Kidney (tissue), 14 donors: ENCODE measurements around the gene TCHP. TPM values are rescaled to one million over a fixed set of nuclear protein-coding genes. Genes with fewer than 3 reads are reported as not detected.

ENCODE experiments used
- DNase-seq, 5 donors: peaks; one replicate each; pipeline ENCODE4 v3.0.0-alpha.2; 2013 to 2020
- FAIRE-seq: peaks from 2 replicates; lab custom pipeline; 2012; peaks lifted over from hg19 to GRCh38; lab: Jason Lieb, UNC
- H3K27ac ChIP-seq, 2 donors: one replicate each; pipeline ENCODE4 v1.7.0; 2013; ENCODE audit warnings: low read depth in 2 of 2, low read length in 2 of 2, inconsistent platforms in 1 of 2
- H3K27me3 ChIP-seq: one replicate; pipeline ENCODE4 v1.7.1; 2013; ENCODE audit warnings: low read length, inconsistent platforms; ENCODE audit not compliant: control insufficient read depth, insufficient read depth
- H3K36me3 ChIP-seq, 3 donors: one replicate each; pipeline versions ENCODE4 v1.7.0 to v1.7.1; 2013; ENCODE audit warnings: low read length in 3 of 3, control low read depth in 1 of 3, inconsistent platforms in 1 of 3; ENCODE audit not compliant: insufficient read depth in 3 of 3, control insufficient read depth in 2 of 3
- H3K4me1 ChIP-seq, 3 donors: one replicate each; pipeline versions ENCODE4 v1.7.0 to v1.7.1; 2013; ENCODE audit warnings: low read length in 3 of 3, inconsistent platforms in 1 of 3, low read depth in 1 of 3; ENCODE audit not compliant: control insufficient read depth in 2 of 3, insufficient read depth in 2 of 3
- H3K4me3 ChIP-seq, 3 donors: one replicate each; pipeline versions ENCODE4 v1.7.0 to v1.8.1; 2013; ENCODE audit warnings: low read length in 3 of 3, control low read depth in 1 of 3, inconsistent platforms in 1 of 3
- H3K9ac ChIP-seq, 3 donors: one replicate each; pipeline versions ENCODE4 v1.7.0 to v1.7.1; 2013; ENCODE audit warnings: low read length in 3 of 3, control low read depth in 1 of 3, inconsistent platforms in 1 of 3
- H3K9me3 ChIP-seq, 3 donors: one replicate each; pipeline versions ENCODE4 v1.7.0 to v1.7.1; 2013; ENCODE audit warnings: low read length in 3 of 3, control low read depth in 1 of 3, inconsistent platforms in 1 of 3; ENCODE audit not compliant: control insufficient read depth in 2 of 3, insufficient read depth in 1 of 3
- intact Hi-C: fragments of 100-400 bp; cut with DNase I; formaldehyde crosslinking; loops from one replicate; pipeline ENCODE4 v1.11.1; 2022
- polyA plus RNA-seq: library from polyadenylated mRNA; stranded (reverse); fragments of 350-450 nt; fragmentation: Illumina TruSeq; extraction: RNeasy Lipid Tissue Mini Kit (QIAGEN cat#74804); gene quantifications from one replicate; pipeline ENCODE4 v1.2.3, GENCODE V29; 2014; ENCODE audit warnings: low read depth, low replicate concordance; ENCODE audit not compliant: insufficient read depth
- total RNA-seq: library from RNA; stranded (reverse); fragmentation: NEBNext Ultra II Directional; extraction: Animal tissue kit (Norgen Biotek cat#: 25700); gene quantifications from one replicate; pipeline ENCODE4 v1.2.1, GENCODE V29; 2021
- TF ChIP-seq, protein P1 (sequence below): IDR thresholded peaks from 3 replicates; pipeline ENCODE4 v1.5.1; 2012; ENCODE audit warnings: mild to moderate bottlenecking, moderate library complexity, borderline replicate concordance; ENCODE audit not compliant: insufficient read depth; ENCODE audit errors: extremely low read depth
- donor health status: control.
- donor health status: control.
- donor health status: control.
- donor health status: control.
- donor health status: control.
- donor health status: DM: yes; HTN: yes; CAD: no.
- donor health status: Normal renal cell carcinoma (clear cell type).

TCHP gene
- total and polyA plus RNA-seq, 2 donors from 2014 or later, result 6.0 to 16.2 TPM

DNA sequence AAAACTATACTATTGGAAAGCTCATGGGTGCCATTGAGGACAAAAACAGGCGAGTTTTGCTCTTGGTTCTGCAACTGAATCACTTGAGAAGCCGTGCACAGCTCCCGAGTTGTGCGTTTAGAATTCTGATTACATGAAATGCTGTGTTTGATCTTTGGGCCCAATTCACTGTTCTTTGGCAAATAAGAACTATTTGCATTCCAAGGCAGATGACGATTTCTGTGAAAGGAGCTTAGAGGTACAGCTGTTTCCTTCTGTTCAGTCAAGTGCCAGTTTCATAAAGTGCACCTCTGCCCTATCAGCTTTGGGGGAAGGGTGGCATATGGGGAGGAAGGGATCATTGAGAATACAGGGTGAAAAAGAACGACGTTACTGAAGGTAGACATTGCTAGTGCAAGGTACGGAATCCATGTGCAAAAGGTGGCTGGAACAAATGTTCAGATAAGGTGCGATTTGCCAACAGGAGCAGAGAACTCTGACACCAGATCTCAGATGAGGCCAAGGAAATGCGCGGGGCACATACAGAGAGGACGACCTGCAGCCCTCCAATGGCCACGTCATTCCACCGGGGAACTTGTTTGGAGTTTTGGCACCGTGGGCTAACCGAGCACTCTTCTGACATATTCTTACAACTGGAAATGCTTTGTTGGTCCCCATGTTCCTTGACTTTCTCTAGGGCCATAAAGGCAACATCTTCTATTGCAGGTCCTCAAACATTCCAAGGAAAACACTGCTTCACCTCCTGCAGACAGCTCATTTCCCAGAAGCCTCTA lies 30.1 kb downstream of the TCHP start:
- Histone ChIP-seq H3K4me1 (no peaks in the 10 kb centered on the region), H3K9me3 (no peaks in the 10 kb centered on the region), H3K27me3 (no peaks in the 10 kb centered on the region), H3K4me3 (no peak overlapping the region), H3K9ac (no peak overlapping the region), H3K36me3 (peaks cover 7 to 29% (median 21%) of the 10 kb centered on the region in 3 donors), H3K27ac (no peak overlapping the region)
- no peak for DNase-seq
- TF ChIP-seq, protein P1, sequence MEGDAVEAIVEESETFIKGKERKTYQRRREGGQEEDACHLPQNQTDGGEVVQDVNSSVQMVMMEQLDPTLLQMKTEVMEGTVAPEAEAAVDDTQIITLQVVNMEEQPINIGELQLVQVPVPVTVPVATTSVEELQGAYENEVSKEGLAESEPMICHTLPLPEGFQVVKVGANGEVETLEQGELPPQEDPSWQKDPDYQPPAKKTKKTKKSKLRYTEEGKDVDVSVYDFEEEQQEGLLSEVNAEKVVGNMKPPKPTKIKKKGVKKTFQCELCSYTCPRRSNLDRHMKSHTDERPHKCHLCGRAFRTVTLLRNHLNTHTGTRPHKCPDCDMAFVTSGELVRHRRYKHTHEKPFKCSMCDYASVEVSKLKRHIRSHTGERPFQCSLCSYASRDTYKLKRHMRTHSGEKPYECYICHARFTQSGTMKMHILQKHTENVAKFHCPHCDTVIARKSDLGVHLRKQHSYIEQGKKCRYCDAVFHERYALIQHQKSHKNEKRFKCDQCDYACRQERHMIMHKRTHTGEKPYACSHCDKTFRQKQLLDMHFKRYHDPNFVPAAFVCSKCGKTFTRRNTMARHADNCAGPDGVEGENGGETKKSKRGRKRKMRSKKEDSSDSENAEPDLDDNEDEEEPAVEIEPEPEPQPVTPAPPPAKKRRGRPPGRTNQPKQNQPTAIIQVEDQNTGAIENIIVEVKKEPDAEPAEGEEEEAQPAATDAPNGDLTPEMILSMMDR, result no peak
- intact Hi-C loops, result no loop called here
- no peak for FAIRE-seq

DNA sequence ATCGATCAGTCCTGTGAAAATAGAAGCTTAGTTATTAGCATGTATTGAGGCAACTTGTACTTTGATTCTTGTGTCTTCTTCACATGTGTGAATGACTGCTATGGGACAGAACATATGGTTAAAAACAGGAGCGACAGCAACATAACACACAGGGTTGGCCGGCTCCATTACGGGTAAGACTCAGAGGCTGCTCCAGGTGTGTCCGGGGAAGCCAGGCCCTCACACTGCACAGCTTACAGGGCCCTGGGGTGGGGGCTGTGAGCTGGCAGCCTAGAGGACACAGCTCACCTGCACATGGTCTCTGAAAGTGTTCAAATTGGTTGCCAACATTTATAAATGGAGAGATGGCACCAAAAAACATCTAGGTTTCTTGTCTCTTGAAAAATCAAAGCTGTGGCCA lies 31.1 kb downstream of the TCHP start:
- peaks cover 7 to 30% (median 24%) of the 10 kb centered on the region in 3 donors for H3K36me3 ChIP-seq
- H3K27ac ChIP-seq, result no peak overlapping the region
- intact Hi-C loops, result no loop called here

DNA sequence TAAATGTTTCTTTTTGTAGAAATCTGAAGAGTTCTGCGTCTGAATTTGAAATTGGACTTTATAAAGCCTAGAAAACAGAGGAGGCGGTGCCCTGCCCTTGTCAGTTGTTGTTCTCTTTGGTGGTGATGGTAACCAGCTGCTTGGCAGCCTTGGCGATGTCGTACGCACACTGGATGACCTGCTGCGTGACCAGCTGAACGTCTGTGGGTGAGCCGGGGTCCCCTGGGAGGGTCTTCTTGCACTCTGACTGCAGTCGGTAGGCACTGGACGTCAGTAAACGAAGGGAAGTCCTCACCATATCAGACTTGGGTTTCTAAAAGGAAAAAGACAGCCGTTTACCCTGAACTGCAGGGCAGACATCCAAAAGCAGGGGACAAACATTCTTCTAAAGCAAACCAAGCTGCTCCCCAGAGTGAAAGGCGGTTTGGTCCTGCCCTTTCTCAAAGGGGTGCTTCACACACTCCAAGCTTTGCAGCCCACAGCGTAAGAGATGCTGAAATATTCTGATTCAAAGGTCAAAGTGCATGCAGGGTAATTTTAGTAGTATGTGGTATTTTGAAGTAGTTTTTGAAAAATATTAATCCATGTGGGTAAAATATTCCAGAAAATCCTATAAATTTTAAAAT lies 32.9 kb downstream of the TCHP start:
- Histone ChIP-seq H3K9ac (no peak overlapping the region), H3K27ac (no peak overlapping the region), H3K36me3 (peaks cover 7 to 30% (median 26%) of the 10 kb centered on the region in 3 donors), H3K4me3 (no peak overlapping the region), H3K9me3 (no peaks in the 10 kb centered on the region), H3K4me1 (peaks cover 0 to 10% (median 0%) of the 10 kb centered on the region in 3 donors), H3K27me3 (no peaks in the 10 kb centered on the region)
- DNase-seq, result peak in 2 of 5 donors; percentile 50 to 90
- intact Hi-C loops, result no loop called here
- TF ChIP-seq, protein P1, result no peak
- FAIRE-seq, result no peak

More for the DNA sequence above, 31.1 kb downstream of the TCHP start:
- TF ChIP-seq, protein P1, result no peak
- Histone ChIP-seq H3K4me1 (no peaks in the 10 kb centered on the region), H3K9ac (no peak overlapping the region), H3K4me3 (no peak overlapping the region), H3K9me3 (no peaks in the 10 kb centered on the region), H3K27me3 (no peaks in the 10 kb centered on the region)
- DNase-seq, result no peak
- FAIRE-seq, result no peak
